MM.1S (cell line): ENCODE results near the gene EPHA3.

Experiments
- DNase-seq: peaks from one replicate; pipeline ENCODE4 v3.0.0-alpha.2; 2015
- H2AFZ ChIP-seq: fragments of 300-600 bp; sonication (generic); 2 replicates; pipeline ENCODE4 v1.6.0; 2016; ENCODE audit warnings: antibody characterized with exemption, low read length
- H3F3A ChIP-seq: fragments of 300-600 bp; sonication (generic); 2 replicates; pipeline ENCODE4 v1.6.1; 2016; ENCODE audit warnings: mild to moderate bottlenecking, antibody characterized with exemption, low read length, moderate library complexity, mixed read lengths; ENCODE audit not compliant: insufficient read depth
- H3K27ac ChIP-seq: fragments of 300-600 bp; sonication (generic); 2 replicates; pipeline ENCODE4 v1.5.1; 2016; ENCODE audit warnings: mild to moderate bottlenecking, low read length
- H3K27me3 ChIP-seq: fragments of 300-600 bp; sonication (generic); replicated peaks from 2 replicates; pipeline ENCODE4 v1.6.0; 2016; ENCODE audit warnings: low read length; ENCODE audit not compliant: insufficient read depth
- H3K36me3 ChIP-seq: fragments of 300-600 bp; sonication (generic); replicated peaks from 2 replicates; pipeline ENCODE4 v1.6.1; 2016; ENCODE audit warnings: mild to moderate bottlenecking, low read length, mixed read lengths; ENCODE audit not compliant: insufficient read depth
- H3K4me1 ChIP-seq: fragments of 300-600 bp; sonication (generic); 2 replicates; pipeline ENCODE4 v1.6.1; 2016; ENCODE audit warnings: low read length, mixed read lengths
- H3K4me2 ChIP-seq: fragments of 300-600 bp; sonication (generic); 2 replicates; pipeline ENCODE4 v1.6.0; 2016; ENCODE audit warnings: low read depth, low read length
- H3K4me3 ChIP-seq: fragments of 300-600 bp; sonication (generic); 2 replicates; pipeline ENCODE4 v1.5.1; 2016; ENCODE audit warnings: low read length, mixed read lengths
- H3K79me2 ChIP-seq: fragments of 300-600 bp; sonication (generic); 2 replicates; pipeline ENCODE4 v1.6.1; 2016; ENCODE audit warnings: mixed run types, low read length, mixed read lengths
- H3K9ac ChIP-seq: fragments of 300-600 bp; sonication (generic); 2 replicates; pipeline ENCODE4 v1.6.1; 2016; ENCODE audit warnings: low read length, mixed read lengths
- H3K9me2 ChIP-seq: fragments of 300-600 bp; sonication (generic); replicated peaks from 2 replicates; pipeline ENCODE4 v1.6.1; 2016; ENCODE audit warnings: mild to moderate bottlenecking, low read length, mixed read lengths; ENCODE audit not compliant: insufficient read depth
- H3K9me3 ChIP-seq: fragments of 300-600 bp; sonication (generic); replicated peaks from 2 replicates; pipeline ENCODE4 v1.6.1; 2016; ENCODE audit warnings: mild to moderate bottlenecking, low read length, mixed read lengths; ENCODE audit not compliant: insufficient read depth
- H4K20me1 ChIP-seq: fragments of 300-600 bp; sonication (generic); 2 replicates; pipeline ENCODE4 v1.6.1; 2016; ENCODE audit warnings: mild to moderate bottlenecking, low read length, moderate library complexity, mixed read lengths; ENCODE audit not compliant: insufficient read depth
- CTCF ChIP-seq: fragments of 300-600 bp; sonication (generic); IDR thresholded peaks from 2 replicates; pipeline ENCODE4 v1.5.1; 2016; ENCODE audit warnings: antibody characterized with exemption, low read length, mixed read lengths
- EZH2 ChIP-seq: fragments of 300-600 bp; sonication (generic); optimal IDR thresholded peaks from 2 replicates; pipeline ENCODE3; 2017; ENCODE audit warnings: low read depth, mild to moderate bottlenecking, antibody characterized with exemption, low read length, mixed read lengths
- EZH2phosphoT487 ChIP-seq: fragments of 300-600 bp; sonication (generic); IDR thresholded peaks from 2 replicates; pipeline ENCODE4 v1.6.1; 2018; ENCODE audit warnings: antibody characterized with exemption, low read length

EPHA3 gene

GRCh38 chr3:89250742-89251141 lies 143.3 kb downstream of the EPHA3 start:
- Histone ChIP-seq H3K9ac (no peak overlapping the region), H3K9me3 (no peaks in the 10 kb centered on the region), H3K79me2 (no peaks in the 10 kb centered on the region), H3K27me3 (no peaks in the 10 kb centered on the region), H3K4me3 (no peak overlapping the region), H3F3A (no peaks in the 10 kb centered on the region), H2AFZ (no peak overlapping the region), H3K9me2 (no peaks in the 10 kb centered on the region), H4K20me1 (no peaks in the 10 kb centered on the region), H3K4me1 (no peaks in the 10 kb centered on the region), H3K27ac (no peak overlapping the region), H3K4me2 (no peak overlapping the region), H3K36me3 (no peaks in the 10 kb centered on the region)
- TF ChIP-seq CTCF = no peak
- no peak for DNase-seq

GRCh38 chr3:89252016-89252415 lies 144.6 kb downstream of the EPHA3 start:
- H3K27ac ChIP-seq = no peak overlapping the region

GRCh38 chr3:89252860-89253259 lies 145.4 kb downstream of the EPHA3 start:
- Histone ChIP-seq H4K20me1 (no peaks in the 10 kb centered on the region), H3K9me2 (no peaks in the 10 kb centered on the region), H3F3A (no peaks in the 10 kb centered on the region), H3K27me3 (no peaks in the 10 kb centered on the region), H3K27ac (no peak overlapping the region), H3K4me3 (no peak overlapping the region), H3K79me2 (no peaks in the 10 kb centered on the region), H3K4me2 (no peak overlapping the region), H3K9me3 (no peaks in the 10 kb centered on the region), H2AFZ (no peak overlapping the region), H3K4me1 (no peaks in the 10 kb centered on the region), H3K36me3 (no peaks in the 10 kb centered on the region), H3K9ac (no peak overlapping the region)
- TF ChIP-seq EZH2 = no peak
- TF ChIP-seq CTCF = no peak
- no peak for TF ChIP-seq EZH2phosphoT487
- no peak for DNase-seq

More at GRCh38 chr3:89252016-89252415, 144.6 kb downstream of the EPHA3 start:
- no peak overlapping the region for H3K4me3 ChIP-seq
- no peaks in the 10 kb centered on the region for H3K9me3 ChIP-seq
- H3K4me2 ChIP-seq = no peak overlapping the region
- H2AFZ ChIP-seq = no peak overlapping the region
- H3K4me1 ChIP-seq = no peaks in the 10 kb centered on the region
- H3F3A ChIP-seq = no peaks in the 10 kb centered on the region
- no peaks in the 10 kb centered on the region for H3K27me3 ChIP-seq
- no peak for DNase-seq
- H4K20me1 ChIP-seq = no peaks in the 10 kb centered on the region
- TF ChIP-seq CTCF = no peak
- TF ChIP-seq EZH2phosphoT487 = no peak
- no peak for TF ChIP-seq EZH2
- no peaks in the 10 kb centered on the region for H3K9me2 ChIP-seq
- no peak overlapping the region for H3K9ac ChIP-seq
- H3K36me3 ChIP-seq = no peaks in the 10 kb centered on the region
- no peaks in the 10 kb centered on the region for H3K79me2 ChIP-seq

GRCh38 chr3:89256395-89256794 lies 149.0 kb downstream of the EPHA3 start:
- Histone ChIP-seq H3K36me3 (no peaks in the 10 kb centered on the region), H3K4me2 (no peak overlapping the region), H3F3A (no peaks in the 10 kb centered on the region), H3K4me3 (no peak overlapping the region), H3K9me3 (no peaks in the 10 kb centered on the region), H3K9me2 (no peaks in the 10 kb centered on the region), H2AFZ (no peak overlapping the region), H4K20me1 (no peaks in the 10 kb centered on the region), H3K79me2 (no peaks in the 10 kb centered on the region), H3K9ac (no peak overlapping the region), H3K4me1 (no peaks in the 10 kb centered on the region), H3K27me3 (no peaks in the 10 kb centered on the region), H3K27ac (no peak overlapping the region)
- no peak for DNase-seq
- TF ChIP-seq EZH2phosphoT487 = no peak
- TF ChIP-seq CTCF = no peak
- no peak for TF ChIP-seq EZH2
